Ishikawa (cell line): ENCODE results near the gene ARL14.

Experiments used
- CEBPB ChIP-seq: IDR thresholded peaks from 2 replicates; pipeline ENCODE4 v1.6.1; 2012
- CREB1 ChIP-seq: IDR thresholded peaks from 2 replicates; pipeline ENCODE4 v1.6.1; 2012; ENCODE audit warnings: low read depth
- EGR1 ChIP-seq: IDR thresholded peaks from 2 replicates; pipeline ENCODE4 v1.6.1; 2012
- EP300 ChIP-seq: IDR thresholded peaks from 2 replicates; pipeline ENCODE4 v1.6.1; 2012; ENCODE audit warnings: borderline replicate concordance
- FOXM1 ChIP-seq: IDR thresholded peaks from 2 replicates; pipeline ENCODE4 v1.6.1; 2012; ENCODE audit warnings: low read depth, borderline replicate concordance
- NFIC ChIP-seq: IDR thresholded peaks from 2 replicates; pipeline ENCODE4 v1.6.1; 2012
- RAD21 ChIP-seq: IDR thresholded peaks from 2 replicates; pipeline ENCODE4 v1.6.1; 2012; ENCODE audit warnings: low read depth
- TAF1 ChIP-seq: IDR thresholded peaks from 2 replicates; pipeline ENCODE4 v1.6.1; 2012; ENCODE audit warnings: low read depth, mild to moderate bottlenecking
- TCF12 ChIP-seq: IDR thresholded peaks from 2 replicates; pipeline ENCODE4 v1.6.1; 2012; ENCODE audit warnings: low read depth
- TEAD4 ChIP-seq: IDR thresholded peaks from 2 replicates; pipeline ENCODE4 v1.6.1; 2012
- USF1 ChIP-seq: IDR thresholded peaks from 2 replicates; pipeline ENCODE4 v1.6.1; 2012
- YY1 ChIP-seq: IDR thresholded peaks from 2 replicates; pipeline ENCODE4 v1.6.1; 2012; ENCODE audit warnings: low read depth
- ZBTB7A ChIP-seq: IDR thresholded peaks from 2 replicates; pipeline ENCODE4 v1.6.1; 2012; ENCODE audit warnings: low read depth
- TF ChIP-seq, protein P1 (sequence below): IDR thresholded peaks from 2 replicates; pipeline ENCODE4 v1.6.1; 2012
- TF ChIP-seq, protein P2 (sequence below): IDR thresholded peaks from 2 replicates; pipeline ENCODE4 v1.6.1; 2012; ENCODE audit warnings: low read depth, mild to moderate bottlenecking

The ARL14 gene

GRCh38 chr3:160677459-160677881, 510 bp downstream of the ARL14 start:
- TF ChIP-seq RAD21, result no peak
- TF ChIP-seq YY1, result no peak
- 0 out of 2 replicates have a peak, but pooled peaks have one; percentile 30 for TF ChIP-seq TEAD4
- TF ChIP-seq USF1, result no peak
- TF ChIP-seq FOXM1, result no peak
- TF ChIP-seq CEBPB, result no peak
- no peak for TF ChIP-seq CREB1

- TF ChIP-seq YY1, result no peak
- TF ChIP-seq RAD21, result no peak
Measured at GRCh38 chr3:160678292-160678842, 1.4 kb downstream of the ARL14 start.

DNA sequence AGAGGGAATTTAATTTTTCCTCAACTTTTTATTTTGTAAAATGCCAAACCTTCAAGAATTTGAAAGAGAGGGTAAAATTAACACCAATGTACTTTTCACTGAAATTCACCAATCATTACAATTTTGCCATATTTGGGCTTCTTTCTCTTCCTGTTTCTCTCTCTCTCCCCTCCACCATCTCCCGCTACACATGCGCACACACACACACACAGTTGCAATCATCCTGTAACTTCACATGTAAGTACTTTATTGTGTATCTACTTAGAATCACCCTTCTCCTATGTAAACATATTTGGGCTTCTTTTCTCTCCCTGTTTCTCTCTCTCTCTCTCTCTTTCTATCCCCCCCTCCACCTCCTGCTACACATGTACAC, 7.4 kb downstream of the ARL14 start:
- TF ChIP-seq RAD21 (no peak), TEAD4 (no peak), CREB1 (no peak)
- TF ChIP-seq, protein P1, sequence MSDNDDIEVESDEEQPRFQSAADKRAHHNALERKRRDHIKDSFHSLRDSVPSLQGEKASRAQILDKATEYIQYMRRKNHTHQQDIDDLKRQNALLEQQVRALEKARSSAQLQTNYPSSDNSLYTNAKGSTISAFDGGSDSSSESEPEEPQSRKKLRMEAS, result no peak

DNA sequence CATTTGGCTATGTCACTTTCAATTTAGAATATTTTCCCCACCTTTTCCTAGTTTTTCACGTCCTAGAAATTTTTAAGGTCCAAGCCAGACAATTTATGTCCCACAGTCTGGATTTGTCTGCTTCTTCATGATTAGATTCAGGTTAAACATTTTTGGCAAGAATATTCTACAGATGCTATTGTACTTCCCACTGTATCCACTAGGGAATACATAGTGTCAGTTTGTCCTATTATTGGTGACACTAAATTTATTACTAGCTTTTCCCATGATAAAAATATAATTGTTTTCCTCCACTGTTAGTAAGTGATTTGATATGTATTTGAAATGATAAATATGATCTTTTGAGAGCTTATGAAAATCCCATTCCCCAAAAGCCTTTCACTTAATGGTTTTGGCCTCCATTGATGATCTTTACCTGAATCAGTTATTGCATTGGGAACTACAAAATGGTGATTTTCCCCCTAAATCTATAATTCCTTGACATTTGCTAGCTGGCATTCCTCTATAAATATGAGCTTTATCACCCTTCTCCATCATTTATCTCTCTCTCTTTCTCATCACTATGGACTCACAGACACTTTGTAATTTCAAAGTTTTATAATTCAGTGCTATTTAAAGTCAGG, 8.3 kb downstream of the ARL14 start:
- TF ChIP-seq EP300, result no peak
- TF ChIP-seq TAF1, result no peak
- no peak for TF ChIP-seq CREB1
- no peak for TF ChIP-seq TEAD4
- TF ChIP-seq EGR1, result no peak
- no peak for TF ChIP-seq YY1
- no peak for TF ChIP-seq NFIC
- no peak for TF ChIP-seq FOXM1
- TF ChIP-seq, protein P1, result no peak
- no peak for TF ChIP-seq ZBTB7A
- TF ChIP-seq RAD21, result no peak
- TF ChIP-seq, protein P2, sequence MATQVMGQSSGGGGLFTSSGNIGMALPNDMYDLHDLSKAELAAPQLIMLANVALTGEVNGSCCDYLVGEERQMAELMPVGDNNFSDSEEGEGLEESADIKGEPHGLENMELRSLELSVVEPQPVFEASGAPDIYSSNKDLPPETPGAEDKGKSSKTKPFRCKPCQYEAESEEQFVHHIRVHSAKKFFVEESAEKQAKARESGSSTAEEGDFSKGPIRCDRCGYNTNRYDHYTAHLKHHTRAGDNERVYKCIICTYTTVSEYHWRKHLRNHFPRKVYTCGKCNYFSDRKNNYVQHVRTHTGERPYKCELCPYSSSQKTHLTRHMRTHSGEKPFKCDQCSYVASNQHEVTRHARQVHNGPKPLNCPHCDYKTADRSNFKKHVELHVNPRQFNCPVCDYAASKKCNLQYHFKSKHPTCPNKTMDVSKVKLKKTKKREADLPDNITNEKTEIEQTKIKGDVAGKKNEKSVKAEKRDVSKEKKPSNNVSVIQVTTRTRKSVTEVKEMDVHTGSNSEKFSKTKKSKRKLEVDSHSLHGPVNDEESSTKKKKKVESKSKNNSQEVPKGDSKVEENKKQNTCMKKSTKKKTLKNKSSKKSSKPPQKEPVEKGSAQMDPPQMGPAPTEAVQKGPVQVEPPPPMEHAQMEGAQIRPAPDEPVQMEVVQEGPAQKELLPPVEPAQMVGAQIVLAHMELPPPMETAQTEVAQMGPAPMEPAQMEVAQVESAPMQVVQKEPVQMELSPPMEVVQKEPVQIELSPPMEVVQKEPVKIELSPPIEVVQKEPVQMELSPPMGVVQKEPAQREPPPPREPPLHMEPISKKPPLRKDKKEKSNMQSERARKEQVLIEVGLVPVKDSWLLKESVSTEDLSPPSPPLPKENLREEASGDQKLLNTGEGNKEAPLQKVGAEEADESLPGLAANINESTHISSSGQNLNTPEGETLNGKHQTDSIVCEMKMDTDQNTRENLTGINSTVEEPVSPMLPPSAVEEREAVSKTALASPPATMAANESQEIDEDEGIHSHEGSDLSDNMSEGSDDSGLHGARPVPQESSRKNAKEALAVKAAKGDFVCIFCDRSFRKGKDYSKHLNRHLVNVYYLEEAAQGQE, result no peak
- no peak for TF ChIP-seq CEBPB
- TF ChIP-seq USF1, result no peak
- TF ChIP-seq TCF12, result no peak

- TF ChIP-seq RAD21 (peak; percentile 41; the same call in 1 of the 2 replicates), YY1 (no peak)
Measured at GRCh38 chr3:160686955-160687535, 10.1 kb downstream of the ARL14 start.

DNA sequence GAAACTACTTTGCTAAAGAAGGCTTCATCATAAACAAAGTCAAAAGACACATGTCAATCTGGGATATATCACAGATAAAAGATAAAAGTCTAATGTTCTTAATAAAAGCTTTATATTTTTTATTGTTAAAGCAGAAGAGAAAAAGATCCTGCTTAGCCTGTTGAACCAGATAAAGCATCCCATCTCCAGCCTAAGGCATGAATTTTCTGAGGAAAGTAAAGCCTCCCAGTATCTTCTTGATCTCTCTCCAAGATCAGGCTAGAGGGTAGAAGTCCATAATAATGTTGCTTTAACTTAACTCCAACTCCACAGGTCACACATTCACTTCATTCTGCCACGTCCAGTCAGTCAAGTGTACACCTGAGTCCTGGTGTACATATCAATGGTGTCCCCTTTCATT, 14.2 kb downstream of the ARL14 start:
- TF ChIP-seq TAF1 (no peak), TCF12 (no peak), USF1 (no peak), YY1 (no peak), RAD21 (no peak), EP300 (no peak), TEAD4 (no peak), CEBPB (no peak), EGR1 (no peak), FOXM1 (no peak), NFIC (no peak)
- TF ChIP-seq, protein P2, result no peak
